Measurements from ENCODE around the gene OASL. TPM values are rescaled to one million over a fixed set of nuclear protein-coding genes. Genes with fewer than 3 reads are reported as not detected.

The OASL gene
- total RNA-seq, 2 experiments from 2014 or later = 11.1 to 11.4 TPM

GRCh38 chr12:120999191-121000120 lies 39.6 kb downstream of the OASL start:
- Mint-ChIP-seq H3K27ac (no peak overlapping the region), H3K4me1 (ENCODE audit: low read depth) (no peaks in the 10 kb centered on the region), H3K36me3 (ENCODE audit: low read depth) (peaks cover 9% of the 10 kb centered on the region), H3K9me3 (no peaks in the 10 kb centered on the region), H3K27me3 (peaks cover 4% of the 10 kb centered on the region), H3K4me3 (no peak overlapping the region)
- ATAC-seq (peak; percentile 62), DNase-seq (no peak)
- intact Hi-C loops (cut with micrococcal nuclease) = no loop called here
- no peak for TF ChIP-seq CTCF (IDR thresholded peaks at IDR 0.05)
- ChIA-PET CTCF (no interaction called here), POLR2A (interaction anchor here (1.7 kb wide), 1 partner anchor 14 kb away, joined by 4 read pairs; no protein-coding TSS in a partner anchor)

- ChIA-PET POLR2A (interaction anchor here (0.5 to 1.7 kb wide), 2 partner anchors 15 to 214 kb away, joined by 3 to 4 read pairs; no protein-coding TSS in a partner anchor), CTCF (no interaction called here)
- H3K27ac Mint-ChIP-seq = no peak overlapping the region
- DNase-seq (no peak), ATAC-seq (no peak)
- H3K36me3 Mint-ChIP-seq (ENCODE audit: low read depth) = peaks cover 3% of the 10 kb centered on the region
- TF ChIP-seq CTCF (IDR thresholded peaks at IDR 0.05) = no peak
- no peak overlapping the region for H3K4me3 Mint-ChIP-seq
- peaks cover 5% of the 10 kb centered on the region for H3K27me3 Mint-ChIP-seq
- no peaks in the 10 kb centered on the region for H3K9me3 Mint-ChIP-seq
- intact Hi-C loops (cut with micrococcal nuclease) = no loop called here
- H3K4me1 Mint-ChIP-seq (ENCODE audit: low read depth) = no peaks in the 10 kb centered on the region
These were observed 40.6 kb downstream of the OASL start for GRCh38 chr12:120998435-120998834.

- POLR2A ChIA-PET = interaction anchor here (1.7 kb wide), 1 partner anchor 16 kb away, joined by 4 read pairs; no protein-coding TSS in a partner anchor
- Mint-ChIP-seq H3K27me3 (peaks cover 5% of the 10 kb centered on the region), H3K27ac (no peak overlapping the region), H3K4me3 (no peak overlapping the region), H3K9me3 (no peaks in the 10 kb centered on the region), H3K36me3 (ENCODE audit: low read depth) (no peaks in the 10 kb centered on the region), H3K4me1 (ENCODE audit: low read depth) (no peaks in the 10 kb centered on the region)
- intact Hi-C loops (cut with micrococcal nuclease) = no loop called here
- DNase-seq (no peak), ATAC-seq (no peak)
- CTCF ChIA-PET = no interaction called here
- TF ChIP-seq CTCF (IDR thresholded peaks at IDR 0.05) = no peak
These were observed 41.6 kb downstream of the OASL start for GRCh38 chr12:120997448-120997847.

- POLR2A ChIA-PET = no interaction called here
- no peak for TF ChIP-seq CTCF (IDR thresholded peaks at IDR 0.05)
- intact Hi-C loops (cut with micrococcal nuclease) = no loop called here
- Mint-ChIP-seq H3K27me3 (peaks cover 5% of the 10 kb centered on the region), H3K4me3 (no peak overlapping the region), H3K36me3 (ENCODE audit: low read depth) (no peaks in the 10 kb centered on the region), H3K4me1 (ENCODE audit: low read depth) (no peaks in the 10 kb centered on the region), H3K27ac (no peak overlapping the region), H3K9me3 (no peaks in the 10 kb centered on the region)
- CTCF ChIA-PET = interaction anchor here (1.2 kb wide), 1 partner anchor 64 kb away, joined by 3 read pairs; no protein-coding TSS in a partner anchor
- DNase-seq (no peak), ATAC-seq (no peak)
These were observed 42.8 kb downstream of the OASL start for GRCh38 chr12:120996133-120996746.
